Bronchial epithelial cell (primary cell): ENCODE results near the gene DOLK. TPM values are rescaled to one million over a fixed set of nuclear protein-coding genes. Genes with fewer than 3 reads are reported as not detected.

Source experiments
- DNase-seq: peaks from one replicate; pipeline ENCODE4 v3.0.0-alpha.2; 2010; ENCODE audit warnings: low read depth
- FAIRE-seq: peaks from 2 replicates; lab custom pipeline; 2011; peaks lifted over from hg19 to GRCh38; lab: Jason Lieb, UNC
- H3K27me3 ChIP-seq: 2 replicates; pipeline ENCODE4 v1.5.1; 2011; ENCODE audit warnings: low read length; ENCODE audit not compliant: control insufficient read depth, insufficient read depth
- H3K36me3 ChIP-seq: 2 replicates; pipeline ENCODE4 v1.5.1; 2011; ENCODE audit warnings: low read length; ENCODE audit not compliant: control insufficient read depth, insufficient read depth
- H3K4me3 ChIP-seq: 2 replicates; pipeline ENCODE4 v1.5.1; 2011; ENCODE audit warnings: mild to moderate bottlenecking, low read depth, low read length, control low read depth
- CTCF ChIP-seq: IDR thresholded peaks from 2 replicates; pipeline ENCODE4 v1.5.1; 2011; ENCODE audit warnings: mild to moderate bottlenecking, moderate library complexity, low read length, control low read depth, inconsistent platforms; ENCODE audit not compliant: insufficient read depth, severe bottlenecking
- total RNA-seq: library from RNA; depleted of rRNA; stranded (reverse); fragments of >200 nt; gene quantifications from 2 replicates; pipeline ENCODE4 v1.2.1, GENCODE V29; 2014

Gene DOLK
- total RNA-seq, 1 donor from 2014 or later, result 22.6 TPM

- H3K27me3 ChIP-seq, result no peaks in the 10 kb centered on the region
- DNase-seq, result no peak
- peaks cover 4% of the 10 kb centered on the region for H3K36me3 ChIP-seq
- TF ChIP-seq CTCF, result no peak
- H3K4me3 ChIP-seq, result no peak overlapping the region
- no peak for FAIRE-seq
These were observed 7.0 kb downstream of the DOLK start for GRCh38 chr9:128940271-128940921.

- DNase-seq, result peak; percentile 39
- no peak for TF ChIP-seq CTCF
- Histone ChIP-seq H3K27me3 (no peaks in the 10 kb centered on the region), H3K36me3 (peaks cover 9% of the 10 kb centered on the region), H3K4me3 (no peak overlapping the region)
- FAIRE-seq, result no peak
These were observed 9.9 kb downstream of the DOLK start for GRCh38 chr9:128937310-128938165.

DNA sequence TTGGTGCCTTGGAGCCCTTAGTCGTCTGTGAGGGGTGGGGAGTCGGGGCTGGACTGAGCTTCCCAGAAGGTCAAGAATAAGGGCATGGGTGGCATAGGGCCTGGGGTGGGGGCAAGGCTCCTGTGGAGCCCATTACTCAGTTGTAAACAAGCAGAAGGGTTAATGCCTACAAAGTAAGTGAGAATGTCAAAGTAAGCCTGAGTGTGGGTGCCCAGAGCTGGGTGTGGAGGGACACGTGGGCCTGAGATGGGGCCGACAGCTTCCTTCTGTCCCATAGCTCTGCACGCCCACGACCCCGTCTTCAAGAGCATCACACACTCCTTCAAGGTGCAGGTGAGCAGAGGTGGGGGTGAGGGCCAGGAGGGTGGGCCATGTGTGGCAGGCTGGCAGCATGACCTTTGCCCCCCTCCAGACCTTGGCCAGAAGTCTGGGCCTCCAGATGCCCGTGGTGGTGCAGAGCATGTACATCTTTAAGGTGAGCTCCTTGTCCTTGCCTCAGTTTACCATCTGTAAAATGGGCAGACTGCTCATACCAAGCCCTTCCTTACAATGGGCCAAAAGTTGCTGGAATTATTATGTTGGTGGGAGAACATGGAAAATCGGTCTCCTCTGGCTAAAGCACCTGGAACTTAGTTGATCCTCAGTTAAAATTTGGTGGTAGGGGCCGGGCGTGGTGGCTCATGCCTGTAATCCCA lies 11.1 kb downstream of the DOLK start:
- no peak for FAIRE-seq
- TF ChIP-seq CTCF, result no peak
- no peak for DNase-seq
- H3K27me3 ChIP-seq, result no peaks in the 10 kb centered on the region
- H3K36me3 ChIP-seq, result peaks cover 9% of the 10 kb centered on the region
- H3K4me3 ChIP-seq, result no peak overlapping the region

- no peak for DNase-seq
- no peak for FAIRE-seq
- no peak overlapping the region for H3K4me3 ChIP-seq
- no peaks in the 10 kb centered on the region for H3K27me3 ChIP-seq
- no peak for TF ChIP-seq CTCF
- H3K36me3 ChIP-seq, result peaks cover 8% of the 10 kb centered on the region
These were observed 13.7 kb downstream of the DOLK start for GRCh38 chr9:128933731-128934130.

DNA sequence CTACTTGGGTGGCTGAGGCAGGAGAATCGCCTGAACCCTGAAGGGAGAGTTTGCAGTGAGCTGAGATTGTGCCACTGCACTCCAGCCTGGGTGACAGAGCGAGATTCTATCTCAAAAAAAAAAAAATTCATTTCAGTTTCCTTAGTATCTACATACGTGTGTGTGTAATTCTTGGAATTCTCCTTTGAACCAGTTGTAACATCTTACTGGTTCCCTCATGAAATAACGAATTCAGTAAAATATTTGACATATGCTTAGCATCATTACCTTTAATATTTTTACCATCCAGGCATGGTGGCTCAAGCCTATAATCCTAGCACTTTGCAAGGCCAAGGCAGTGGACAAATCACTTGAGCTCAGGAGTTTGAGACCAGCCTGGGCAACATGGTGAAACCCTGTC lies 17.8 kb downstream of the DOLK start:
- no peak for TF ChIP-seq CTCF

More for the DNA sequence above, 17.8 kb downstream of the DOLK start:
- FAIRE-seq (no peak), DNase-seq (no peak)
- H3K36me3 ChIP-seq, result peaks cover 4% of the 10 kb centered on the region
- H3K4me3 ChIP-seq, result no peak overlapping the region
- no peaks in the 10 kb centered on the region for H3K27me3 ChIP-seq
